NCI-H446 (cell line): ENCODE measurements around the gene IGF2BP1.
"Not testable (repeated sequence)": the region's sequence is repeated elsewhere in the genome, so short reads cannot be mapped to it uniquely, and the experiment has no call there.

Experiments
- DNase-seq, 2 experiments: peaks; one replicate each; lab custom pipeline; 2025; lab: John Stamatoyannopoulos, UW

Gene IGF2BP1

GRCh38 chr17:49101054-49101534 lies 103.9 kb downstream of the IGF2BP1 start:
- no peak for DNase-seq

DNA sequence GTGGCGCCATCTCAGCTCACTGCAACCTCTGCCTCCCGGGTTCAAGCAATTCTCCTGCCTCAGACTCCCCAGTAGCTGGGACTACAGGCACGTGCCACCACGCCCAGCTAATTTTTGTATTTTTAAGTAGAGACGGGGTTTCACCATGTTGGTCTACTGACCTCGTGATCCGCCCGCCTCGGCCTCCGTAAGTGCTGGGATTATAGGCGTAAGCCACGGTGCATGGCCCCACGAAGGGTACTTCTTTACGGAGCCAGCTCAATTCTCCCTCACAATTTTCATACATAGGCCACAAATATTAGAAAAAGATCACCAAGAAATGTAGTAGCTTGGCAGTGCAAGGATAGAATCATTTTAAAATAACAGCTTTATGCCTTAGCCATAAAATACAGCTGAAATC lies 106.2 kb downstream of the IGF2BP1 start:
- DNase-seq: not testable (repeated sequence)

DNA sequence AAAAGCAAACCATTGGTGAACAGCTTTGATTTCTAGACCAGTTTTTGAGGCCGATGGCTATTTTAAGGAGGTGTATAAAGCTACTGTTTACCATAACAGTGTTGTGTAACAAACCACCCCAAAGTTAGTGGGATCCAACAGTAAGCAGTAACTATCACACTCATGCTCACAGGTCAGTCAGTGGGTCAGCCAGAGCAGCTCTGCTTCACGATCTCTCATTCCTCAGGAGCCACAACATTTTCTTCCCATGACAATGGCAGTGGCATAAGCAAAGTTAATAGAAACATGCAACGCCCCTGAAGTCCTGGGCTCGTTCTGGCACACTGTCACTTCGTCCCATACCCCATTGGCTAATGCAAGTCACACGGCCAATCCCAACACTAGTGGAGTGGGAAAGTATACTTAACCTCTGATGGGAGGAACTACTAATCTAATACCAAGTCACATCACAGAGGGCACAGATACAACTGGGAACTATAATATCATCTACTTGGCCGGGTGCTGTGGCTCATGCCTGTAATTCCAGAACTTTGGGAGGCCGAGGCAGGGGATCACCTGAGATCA lies 107.4 kb downstream of the IGF2BP1 start:
- no peak for DNase-seq
